Activated naive CD4-positive, alpha-beta T cell treated with anti-CD3 and anti-CD28 coated beads, Interleukin-2, amount 10 ng/mL, durations not matched to agents 7 days and 5 days (primary cell): ENCODE measurements around the gene KLHL26.
"Not testable (repeated sequence)": the region's sequence is repeated elsewhere in the genome, so short reads cannot be mapped to it uniquely, and the experiment has no call there.

Source experiments
- CTCF ChIA-PET: fragments of 350-600 bp; sonication (Branson Sonifier 250); formaldehyde crosslinking; loops from one replicate; lab custom pipeline; 2021; ENCODE audit warnings: antibody characterized with exemption; lab: Charles Lee
- DNase-seq: peaks from one replicate; pipeline ENCODE4 v3.0.0-alpha.2; 2020
- H3K27ac Mint-ChIP-seq: one replicate; pipeline ENCODE4 v1.8.0; 2021; ENCODE audit warnings: mild to moderate bottlenecking, moderate library complexity, mixed read lengths
- H3K27me3 Mint-ChIP-seq: one replicate; pipeline ENCODE4 v1.8.0; 2021; ENCODE audit warnings: mild to moderate bottlenecking, mixed read lengths
- H3K36me3 Mint-ChIP-seq: one replicate; pipeline ENCODE4 v1.8.0; 2021; ENCODE audit warnings: mixed read lengths
- H3K4me1 Mint-ChIP-seq: one replicate; pipeline ENCODE4 v1.8.0; 2021; ENCODE audit warnings: mixed read lengths
- H3K4me3 Mint-ChIP-seq: one replicate; pipeline ENCODE4 v1.8.0; 2021; ENCODE audit warnings: mild to moderate bottlenecking, moderate library complexity, mixed read lengths
- H3K9me3 Mint-ChIP-seq: one replicate; pipeline ENCODE4 v1.8.0; 2021; ENCODE audit warnings: mixed read lengths

KLHL26 gene

DNA sequence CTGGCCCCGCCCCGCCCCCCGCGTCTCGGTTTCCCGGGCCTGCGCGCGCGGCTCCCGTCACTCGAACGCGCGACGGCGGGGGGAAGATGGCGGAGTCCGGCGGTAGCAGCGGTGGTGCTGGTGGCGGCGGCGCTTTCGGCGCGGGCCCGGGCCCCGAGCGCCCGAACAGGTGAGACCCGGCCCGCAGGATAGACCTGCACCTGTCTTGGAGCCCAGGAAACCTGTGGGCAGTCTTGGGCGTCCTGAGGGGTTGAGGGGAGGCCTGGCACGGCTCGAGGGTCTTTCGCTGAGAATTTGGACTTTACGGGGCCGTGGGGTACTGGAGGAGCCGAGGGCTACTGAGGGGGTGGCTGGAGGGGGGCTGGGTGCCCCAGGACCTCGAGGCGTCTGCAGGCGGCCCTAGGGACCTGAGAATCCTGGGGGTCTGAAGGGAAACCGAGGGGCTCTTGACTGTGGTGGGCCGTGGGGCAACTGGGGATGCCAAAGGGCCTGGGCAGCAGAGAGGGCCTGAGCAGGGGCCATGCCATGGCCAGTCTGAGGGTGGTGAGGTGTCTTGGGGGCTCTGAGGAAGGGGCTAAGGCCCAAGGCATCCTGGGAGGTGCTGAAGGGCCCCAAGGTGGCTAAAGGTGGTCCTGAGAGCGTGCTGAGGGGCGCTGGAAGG, at the start of gene KLHL26:
Gene KLHL26 (plus strand): TSS at position 60 of the 661 bp plus-strand sequence. CDS start 27 bp downstream, at position 87.
- H3K4me3 Mint-ChIP-seq, result peak within 1 kb of the TSS; percentile 71
- H3K27me3 Mint-ChIP-seq, result peaks cover 26% of the 10 kb centered on the region
- H3K9me3 Mint-ChIP-seq, result no peaks in the 10 kb centered on the region
- CTCF ChIA-PET, result no interaction called here
- peak within 1 kb of the TSS; percentile 88 for H3K27ac Mint-ChIP-seq
- DNase-seq, result no peak
- peaks cover 27% of the 10 kb centered on the region for H3K4me1 Mint-ChIP-seq
- H3K36me3 Mint-ChIP-seq, result no peaks in the 10 kb centered on the region

DNA sequence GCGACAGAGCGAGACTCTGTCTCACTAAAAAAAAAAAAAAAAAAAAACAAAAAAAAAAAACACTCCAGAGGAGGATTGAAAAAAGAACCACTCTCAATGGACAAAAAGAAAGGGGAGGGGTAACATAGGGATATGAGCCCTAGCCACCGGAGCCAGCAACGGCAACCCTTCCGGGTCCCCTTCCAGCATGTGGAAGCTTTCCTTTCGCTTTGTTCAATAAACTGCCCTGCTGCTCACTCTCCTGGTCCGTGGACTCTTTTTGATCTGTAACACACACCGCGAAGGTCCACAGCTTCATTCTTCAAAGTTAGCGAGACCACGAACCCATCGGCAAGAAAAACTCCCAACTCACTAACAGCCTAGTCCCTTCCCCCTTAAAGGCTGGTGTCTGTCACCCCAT, 49.3 kb upstream of the KLHL26 start:
- CTCF ChIA-PET, result interaction anchor here (0.6 to 3.6 kb wide), 11 partner anchors 10 to 259 kb away, joined by 3 to 32 read pairs (median 5); partner anchors contain the start of genes ELL, FKBP8, KXD1 and UBA52
- no peaks in the 10 kb centered on the region for H3K9me3 Mint-ChIP-seq
- DNase-seq, result no peak
- H3K27me3 Mint-ChIP-seq, result peaks cover 4% of the 10 kb centered on the region
- H3K27ac Mint-ChIP-seq, result peak overlapping the region; percentile 97
- peaks cover 13% of the 10 kb centered on the region for H3K36me3 Mint-ChIP-seq
- peaks cover 50% of the 10 kb centered on the region for H3K4me1 Mint-ChIP-seq
- H3K4me3 Mint-ChIP-seq, result peak overlapping the region; percentile 77

- Mint-ChIP-seq H3K27ac (peak overlapping the region; percentile 97), H3K36me3 (peaks cover 14% of the 10 kb centered on the region)
Measured at GRCh38 chr19:18587962-18588610, 48.7 kb upstream of the KLHL26 start.

DNA sequence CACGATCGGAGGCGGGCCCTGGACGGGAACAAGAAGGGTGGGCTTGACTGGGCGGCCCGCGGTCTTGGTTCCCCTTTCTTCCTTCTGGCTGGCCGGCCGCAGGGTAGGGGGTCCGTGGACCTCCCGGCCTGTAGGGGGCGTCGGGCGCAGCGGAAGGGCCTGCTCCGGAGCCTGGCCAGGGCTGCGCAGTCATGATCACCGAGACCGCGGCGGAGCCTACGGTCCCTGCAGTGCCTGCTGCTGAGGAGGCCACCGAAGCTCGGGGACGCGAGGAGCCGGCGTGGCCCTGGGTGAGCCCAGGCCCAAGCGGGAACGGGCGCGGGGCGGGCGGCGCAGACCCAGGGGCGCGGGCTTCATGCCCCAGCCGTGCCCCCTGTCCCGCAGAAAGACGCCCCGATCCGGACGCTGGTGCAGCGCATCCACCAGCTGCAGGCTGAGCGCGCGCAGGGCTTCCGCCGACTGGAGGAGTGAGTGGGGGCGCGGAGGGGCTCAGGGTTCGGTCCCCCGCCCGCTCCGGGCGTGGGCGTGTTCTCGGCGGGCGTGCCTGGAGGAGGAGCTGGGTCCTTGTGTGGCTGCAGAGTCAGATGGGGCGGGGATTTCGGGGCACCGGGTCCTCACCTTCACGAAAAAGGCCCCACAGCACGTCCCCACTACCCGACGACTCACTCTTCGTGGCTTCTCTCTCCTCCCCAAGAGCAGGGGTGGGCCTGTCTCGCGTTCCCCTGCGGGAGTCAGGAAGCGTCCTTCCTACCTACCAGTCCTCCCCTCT, 48.0 kb upstream of the KLHL26 start, which contains the start of gene REX1BD:
Gene REX1BD (plus strand): TSS at position 188 of the 769 bp plus-strand sequence. CDS start 4 bp downstream, at position 192.
- H3K4me1 Mint-ChIP-seq, result peaks cover 53% of the 10 kb centered on the region
- H3K9me3 Mint-ChIP-seq, result no peaks in the 10 kb centered on the region
- CTCF ChIA-PET, result interaction anchor here (0.9 to 3.6 kb wide), 14 partner anchors 8 to 243 kb away, joined by 3 to 32 read pairs (median 6); partner anchors contain the start of genes ELL, FKBP8, KXD1 and UBA52
- H3K27ac Mint-ChIP-seq, result peak within 1 kb of the TSS; percentile 97
- peaks cover 15% of the 10 kb centered on the region for H3K36me3 Mint-ChIP-seq
- DNase-seq, result peak; percentile 92
- H3K4me3 Mint-ChIP-seq, result peak within 1 kb of the TSS; percentile 77
- H3K27me3 Mint-ChIP-seq, result peaks cover 9% of the 10 kb centered on the region

More at GRCh38 chr19:18587962-18588610, 48.7 kb upstream of the KLHL26 start:
- Mint-ChIP-seq H3K9me3 (no peaks in the 10 kb centered on the region), H3K4me3 (peak overlapping the region; percentile 77), H3K4me1 (peaks cover 50% of the 10 kb centered on the region), H3K27me3 (peaks cover 4% of the 10 kb centered on the region)
- CTCF ChIA-PET, result interaction anchor here (0.6 to 3.6 kb wide), 14 partner anchors 11 to 259 kb away, joined by 3 to 32 read pairs (median 5); partner anchors contain the start of genes ELL, FKBP8, KXD1 and UBA52
- DNase-seq, result no peak

- peak; percentile 84 for DNase-seq
- H3K27me3 Mint-ChIP-seq, result peaks cover 12% of the 10 kb centered on the region
- peak overlapping the region; percentile 97 for H3K27ac Mint-ChIP-seq
- no peaks in the 10 kb centered on the region for H3K9me3 Mint-ChIP-seq
- H3K4me3 Mint-ChIP-seq, result peak overlapping the region; percentile 77
- CTCF ChIA-PET, result interaction anchor here (0.6 to 3.6 kb wide), 10 partner anchors 9 to 119 kb away, joined by 3 to 32 read pairs (median 7); partner anchors contain the start of genes ELL, FKBP8, KXD1 and UBA52
- H3K4me1 Mint-ChIP-seq, result peaks cover 51% of the 10 kb centered on the region
- peaks cover 15% of the 10 kb centered on the region for H3K36me3 Mint-ChIP-seq
Measured at GRCh38 chr19:18589380-18590272, 47.2 kb upstream of the KLHL26 start.

DNA sequence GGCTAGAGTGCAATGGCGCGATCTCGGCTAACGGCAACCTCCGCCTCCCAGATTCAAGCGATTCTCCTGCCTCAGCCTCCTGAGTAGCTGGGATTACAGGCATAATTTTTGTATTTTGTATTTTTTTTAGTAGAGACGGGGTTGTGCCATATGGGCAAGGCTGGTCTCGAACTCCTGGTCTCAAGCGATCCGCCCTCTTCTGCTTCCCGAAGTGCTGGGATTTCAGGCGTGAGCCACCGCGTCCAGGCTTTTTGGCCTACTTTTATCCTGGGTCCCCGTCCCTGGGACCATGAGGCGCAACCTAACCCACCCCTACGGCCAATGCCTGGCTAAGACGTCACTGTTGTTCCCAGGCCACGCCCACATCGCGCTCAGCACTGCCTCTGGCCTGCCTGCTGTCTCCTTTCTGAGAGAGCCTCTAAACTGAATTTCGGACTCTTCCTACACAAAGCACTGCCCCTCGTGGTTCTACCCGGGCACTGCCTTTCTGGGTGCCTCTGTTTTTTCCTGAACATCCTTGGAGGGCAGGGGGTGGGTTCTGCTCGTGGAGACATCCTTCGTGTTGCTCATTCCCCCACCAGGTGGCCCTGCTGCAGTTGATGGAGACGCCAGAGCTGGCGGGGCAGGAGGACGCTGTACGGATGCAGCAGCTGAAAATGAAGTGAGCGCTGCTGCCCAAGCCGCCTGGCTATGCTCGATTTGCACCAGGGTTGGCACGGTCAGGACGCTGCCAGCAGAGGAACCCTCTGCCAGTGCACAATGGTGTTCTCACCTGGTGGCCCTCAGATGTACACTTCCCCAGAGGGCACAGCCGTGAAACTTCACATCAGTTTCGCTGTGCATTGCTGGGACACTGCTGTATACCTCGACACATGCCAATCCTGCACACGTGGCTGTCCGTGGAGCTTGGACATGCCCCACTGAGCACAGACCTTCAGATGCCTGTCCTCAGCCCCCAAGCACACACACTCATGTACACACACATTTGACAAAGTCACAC, 46.3 kb upstream of the KLHL26 start:
- no peak for DNase-seq
- Mint-ChIP-seq H3K4me1 (peaks cover 47% of the 10 kb centered on the region), H3K9me3 (no peaks in the 10 kb centered on the region), H3K36me3 (peaks cover 15% of the 10 kb centered on the region), H3K4me3 (peak overlapping the region; percentile 77), H3K27ac (peak overlapping the region; percentile 82), H3K27me3 (peaks cover 20% of the 10 kb centered on the region)
- CTCF ChIA-PET, result interaction anchor here (0.6 to 2.2 kb wide), 2 partner anchors 84 to 120 kb away, joined by 3 to 7 read pairs; no protein-coding TSS in a partner anchor

- Mint-ChIP-seq H3K27ac (peak overlapping the region; percentile 52), H3K9me3 (no peaks in the 10 kb centered on the region), H3K4me3 (no peak overlapping the region), H3K4me1 (peaks cover 36% of the 10 kb centered on the region), H3K36me3 (peaks cover 15% of the 10 kb centered on the region), H3K27me3 (peaks cover 33% of the 10 kb centered on the region)
- CTCF ChIA-PET, result interaction anchor here (0.6 kb wide), 1 partner anchor 13 kb away, joined by 3 read pairs; no protein-coding TSS in a partner anchor
- DNase-seq, result no peak
Measured at GRCh38 chr19:18591735-18592385, 45.0 kb upstream of the KLHL26 start.

GRCh38 chr19:18592732-18593131, 44.1 kb upstream of the KLHL26 start:
- CTCF ChIA-PET, result interaction anchor here (0.9 to 2.1 kb wide), 5 partner anchors 48 to 256 kb away, joined by 3 to 10 read pairs (median 4); partner anchors contain the start of gene ELL
- DNase-seq, H3K4me3 Mint-ChIP-seq, H3K27ac Mint-ChIP-seq, H3K9me3 Mint-ChIP-seq: not testable (repeated sequence)
- peaks cover 36% of the 10 kb centered on the region for H3K27me3 Mint-ChIP-seq
- peaks cover 32% of the 10 kb centered on the region for H3K4me1 Mint-ChIP-seq
- H3K36me3 Mint-ChIP-seq, result peaks cover 15% of the 10 kb centered on the region

DNA sequence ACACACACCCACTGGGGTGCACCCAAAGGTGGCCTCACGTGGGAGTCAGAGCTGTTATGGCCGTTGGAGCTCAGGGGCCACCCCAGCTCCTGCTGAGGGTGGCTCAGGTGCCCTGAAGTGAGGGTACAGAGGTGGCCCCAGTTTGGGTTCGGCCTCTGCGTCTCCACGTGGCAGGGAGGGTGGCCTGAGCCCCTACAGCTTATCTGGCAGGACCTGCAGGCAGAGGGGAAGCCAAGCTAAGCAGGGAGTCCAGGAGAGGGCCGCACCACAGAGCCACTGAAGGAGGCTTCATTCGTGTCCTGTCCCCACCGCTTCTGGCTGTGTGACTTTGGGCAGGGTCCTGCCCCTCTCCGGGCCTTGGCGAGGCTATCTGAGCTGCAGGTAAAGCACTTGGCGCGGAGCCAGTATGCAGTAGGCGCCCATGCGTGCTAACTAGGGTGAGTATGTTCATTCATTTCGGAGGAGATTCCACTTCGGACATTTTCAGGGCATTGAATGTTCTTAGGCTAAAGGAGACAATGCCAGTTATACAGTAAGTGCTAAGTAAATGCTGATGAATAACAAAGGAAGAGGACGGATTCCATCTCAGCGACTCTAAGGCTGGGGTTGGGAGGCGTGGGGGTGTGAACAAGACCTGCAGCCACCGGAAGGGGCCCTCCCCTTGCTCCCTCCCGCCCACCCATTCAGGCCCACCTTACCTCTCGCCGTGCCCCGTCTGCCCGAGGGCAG, 43.3 kb upstream of the KLHL26 start:
- Mint-ChIP-seq H3K27ac (no peak overlapping the region), H3K4me3 (no peak overlapping the region), H3K9me3 (no peaks in the 10 kb centered on the region)

DNA sequence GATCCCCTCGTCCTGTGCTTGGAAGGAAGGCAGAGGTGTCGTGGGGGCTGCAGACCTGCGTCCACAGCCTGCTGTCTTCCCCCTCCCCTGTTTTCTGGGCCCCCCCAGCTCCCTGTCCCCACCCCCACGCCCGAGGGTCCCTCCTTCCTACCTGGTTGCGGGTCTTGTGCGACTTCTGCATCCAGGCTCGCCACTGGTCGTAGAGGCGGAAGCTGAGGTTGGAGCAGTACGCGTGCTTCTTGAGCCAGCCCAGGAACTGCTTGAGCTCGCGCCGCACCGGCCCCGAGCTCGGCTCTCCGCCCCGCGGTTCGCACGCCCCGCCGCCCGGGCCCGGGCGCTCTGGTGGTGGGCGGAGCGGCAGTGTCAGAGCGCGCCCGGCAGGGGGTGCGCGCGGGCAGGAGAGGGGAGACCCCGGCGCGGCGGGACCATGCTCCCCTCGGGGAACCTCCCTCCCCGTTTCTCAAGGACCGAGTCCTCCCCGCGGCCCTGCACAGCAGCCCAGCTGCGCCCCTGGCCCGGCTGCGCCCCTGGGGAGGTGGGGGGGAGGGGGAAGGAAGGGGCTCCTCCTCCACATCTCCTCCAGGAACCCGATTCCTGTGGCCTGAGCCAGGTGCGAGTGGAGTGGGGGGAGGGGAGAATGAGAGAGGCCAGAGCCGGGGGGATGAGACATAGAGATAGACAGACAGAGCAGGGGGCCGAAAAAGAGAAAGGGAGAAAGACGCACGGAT, 42.6 kb upstream of the KLHL26 start:
- Mint-ChIP-seq H3K27me3 (peaks cover 52% of the 10 kb centered on the region), H3K4me3 (peak overlapping the region; percentile 37), H3K9me3 (no peaks in the 10 kb centered on the region), H3K4me1 (peaks cover 25% of the 10 kb centered on the region), H3K36me3 (peaks cover 15% of the 10 kb centered on the region), H3K27ac (no peak overlapping the region)
- CTCF ChIA-PET, result interaction anchor here (0.6 to 2.1 kb wide), 9 partner anchors 11 to 143 kb away, joined by 3 to 10 read pairs (median 3); partner anchors contain the start of gene ELL
- DNase-seq, result peak; percentile 81

More for the DNA sequence above, 43.3 kb upstream of the KLHL26 start:
- peaks cover 15% of the 10 kb centered on the region for H3K36me3 Mint-ChIP-seq
- H3K4me1 Mint-ChIP-seq, result peaks cover 25% of the 10 kb centered on the region
- no peak for DNase-seq
- peaks cover 44% of the 10 kb centered on the region for H3K27me3 Mint-ChIP-seq
- CTCF ChIA-PET, result interaction anchor here (0.6 to 2.1 kb wide), 9 partner anchors 11 to 255 kb away, joined by 3 to 10 read pairs (median 3); partner anchors contain the start of gene ELL
